ENCODE data around the gene PCDHGB4. TPM values are rescaled to one million over a fixed set of nuclear protein-coding genes. Genes with fewer than 3 reads are reported as not detected.

Gene PCDHGB4
- total RNA-seq, 2 donors from 2014 or later: 11.6 to 18.1 TPM

- no peak for ATAC-seq (ENCODE audit: insufficient number of reproducible peaks, low FRiP score, low read depth)
- Histone ChIP-seq H3K36me3 (peaks cover under 1% of the 10 kb centered on the region), H3K9me3 (peaks cover 83% of the 10 kb centered on the region), H3K27me3 (replicated peaks; ENCODE audit: insufficient read depth) (no peaks in the 10 kb centered on the region), H3K27ac (no peak overlapping the region), H3K4me1 (ENCODE audit: control insufficient read depth in 1 of 2, low read depth in 2 of 2) (no peaks in the 10 kb centered on the region), H3K4me3 (no peak overlapping the region)
- no peak for TF ChIP-seq CTCF (IDR thresholded peaks at IDR 0.05)
- no peak for DNase-seq (ENCODE audit: low spot score)
These were observed 46.5 kb downstream of the PCDHGB4 start for GRCh38 chr5:141434006-141434405.

- peaks cover 6% of the 10 kb centered on the region for H3K36me3 ChIP-seq
- peaks cover 84% of the 10 kb centered on the region for H3K9me3 ChIP-seq
- ATAC-seq (ENCODE audit: insufficient number of reproducible peaks, low FRiP score, low read depth): no peak
- no peak for TF ChIP-seq CTCF (IDR thresholded peaks at IDR 0.05)
- DNase-seq (ENCODE audit: low spot score): no peak
- no peak overlapping the region for H3K4me3 ChIP-seq
- H3K27me3 ChIP-seq (replicated peaks; ENCODE audit: insufficient read depth): no peaks in the 10 kb centered on the region
- no peaks in the 10 kb centered on the region for H3K4me1 ChIP-seq (ENCODE audit: control insufficient read depth in 1 of 2, low read depth in 2 of 2)
- no peak overlapping the region for H3K27ac ChIP-seq
These were observed 49.7 kb downstream of the PCDHGB4 start for GRCh38 chr5:141437221-141437620.

- no peak for DNase-seq (ENCODE audit: low spot score)
- H3K27me3 ChIP-seq (replicated peaks; ENCODE audit: insufficient read depth): no peaks in the 10 kb centered on the region
- no peak for TF ChIP-seq CTCF (IDR thresholded peaks at IDR 0.05)
- H3K27ac ChIP-seq: no peak overlapping the region
- ATAC-seq (ENCODE audit: insufficient number of reproducible peaks, low FRiP score, low read depth): no peak
- no peak overlapping the region for H3K4me3 ChIP-seq
- H3K36me3 ChIP-seq: peaks cover 6% of the 10 kb centered on the region
- H3K4me1 ChIP-seq (ENCODE audit: control insufficient read depth in 1 of 2, low read depth in 2 of 2): no peaks in the 10 kb centered on the region
- peaks cover 78% of the 10 kb centered on the region for H3K9me3 ChIP-seq
These were observed 52.1 kb downstream of the PCDHGB4 start for GRCh38 chr5:141439411-141440141.

Other genes with a start within 250 kb of the PCDHGB4 start
- gene PCDHB6, start 237.6 kb upstream of the PCDHGB4 start, total RNA-seq: 1 to 10 TPM; 3.2 to 3.8 TPM
- gene PCDHB7, start 215.1 kb upstream of the PCDHGB4 start, total RNA-seq: 1 to 10 TPM; 4.2 to 7.1 TPM
- gene PCDHB8, start 209.9 kb upstream of the PCDHGB4 start, total RNA-seq: 1 to 10 TPM in 1 of 2 donors, under 1 TPM in 1; 0.95 to 1.7 TPM
- gene PCDHB16, start 205.3 kb upstream of the PCDHGB4 start, total RNA-seq: 10 to 100 TPM in 1 of 2 donors, 1 to 10 TPM in 1; 9.1 to 11.6 TPM
- gene PCDHB9, start 200.5 kb upstream of the PCDHGB4 start, total RNA-seq: 1 to 10 TPM; 4.2 to 9.6 TPM
- 1 to 10 TPM; 6.1 to 9.1 TPM for gene PCDHB10, start 195.3 kb upstream of the PCDHGB4 start, total RNA-seq
- gene PCDHB11, start 188.1 kb upstream of the PCDHGB4 start, total RNA-seq: 10 to 100 TPM in 1 of 2 donors, 1 to 10 TPM in 1; 6.0 to 10.6 TPM
- gene PCDHB12, start 179.0 kb upstream of the PCDHGB4 start, total RNA-seq: 1 to 10 TPM; 7.3 to 7.4 TPM
- gene PCDHB13, start 173.8 kb upstream of the PCDHGB4 start, total RNA-seq: 10 to 100 TPM in 1 of 2 donors, 1 to 10 TPM in 1; 8.0 to 16.1 TPM
- gene PCDHB14, start 164.4 kb upstream of the PCDHGB4 start, total RNA-seq: 10 to 100 TPM; 10.2 to 14.6 TPM
- gene PCDHB15, start 142.3 kb upstream of the PCDHGB4 start, total RNA-seq: 10 to 100 TPM in 1 of 2 donors, 1 to 10 TPM in 1; 6.1 to 10.7 TPM
- 1 to 10 TPM; 2.0 to 3.5 TPM for gene SLC25A2, start 83.6 kb upstream of the PCDHGB4 start, total RNA-seq
- gene TAF7, start 66.9 kb upstream of the PCDHGB4 start, total RNA-seq: 10 to 100 TPM; 35.9 to 56.1 TPM
- gene PCDHGA1, start 57.2 kb upstream of the PCDHGB4 start, total RNA-seq: 1 to 10 TPM in 1 of 2 donors, under 1 TPM in 1; 0.41 to 2.8 TPM
- gene PCDHGA2, start 48.9 kb upstream of the PCDHGB4 start, total RNA-seq: 10 to 100 TPM in 1 of 2 donors, 1 to 10 TPM in 1; 8.5 to 13.8 TPM
- gene PCDHGA3, start 43.9 kb upstream of the PCDHGB4 start, total RNA-seq: 1 to 10 TPM; 5.3 to 9.1 TPM
- gene PCDHGB1, start 37.6 kb upstream of the PCDHGB4 start, total RNA-seq: 10 to 100 TPM in 1 of 2 donors, 1 to 10 TPM in 1; 6.8 to 11.4 TPM
- gene PCDHGA4, start 32.7 kb upstream of the PCDHGB4 start, total RNA-seq: 10 to 100 TPM; 11.4 TPM
- 10 to 100 TPM in 1 of 2 donors, 1 to 10 TPM in 1; 9.7 to 13.4 TPM for gene PCDHGB2, start 27.7 kb upstream of the PCDHGB4 start, total RNA-seq
- 10 to 100 TPM in 1 of 2 donors, 1 to 10 TPM in 1; 9.5 to 12.5 TPM for gene PCDHGA5, start 23.5 kb upstream of the PCDHGB4 start, total RNA-seq
- 10 to 100 TPM; 11.2 to 15.4 TPM for gene PCDHGB3, start 17.5 kb upstream of the PCDHGB4 start, total RNA-seq
- gene PCDHGA6, start 13.8 kb upstream of the PCDHGB4 start, total RNA-seq: 10 to 100 TPM; 12.0 to 13.1 TPM
- 10 to 100 TPM; 11.9 to 12.2 TPM for gene PCDHGA7, start 5.0 kb upstream of the PCDHGB4 start, total RNA-seq
- 10 to 100 TPM in 1 of 2 donors, 1 to 10 TPM in 1; 7.5 to 13.9 TPM for gene PCDHGA8, start 4.9 kb downstream of the PCDHGB4 start, total RNA-seq
- 10 to 100 TPM; 20.8 to 26.3 TPM for gene PCDHGB5, start 10.2 kb downstream of the PCDHGB4 start, total RNA-seq
- gene PCDHGA9, start 15.1 kb downstream of the PCDHGB4 start, total RNA-seq: 10 to 100 TPM; 12.0 to 18.6 TPM
- gene PCDHGB6, start 20.3 kb downstream of the PCDHGB4 start, total RNA-seq: 10 to 100 TPM in 1 of 2 donors, 1 to 10 TPM in 1; 9.5 to 17.2 TPM
- gene PCDHGA10, start 25.3 kb downstream of the PCDHGB4 start, total RNA-seq: 10 to 100 TPM; 11.1 to 14.4 TPM
- 10 to 100 TPM; 18.0 to 28.1 TPM for gene PCDHGB7, start 30.0 kb downstream of the PCDHGB4 start, total RNA-seq
- gene PCDHGA11, start 33.4 kb downstream of the PCDHGB4 start, total RNA-seq: 10 to 100 TPM; 10.4 to 11.6 TPM
- 10 to 100 TPM; 16.2 to 26.0 TPM for gene PCDHGA12, start 42.8 kb downstream of the PCDHGB4 start, total RNA-seq
- gene PCDHGC3, start 88.3 kb downstream of the PCDHGB4 start, total RNA-seq: 10 to 100 TPM; 61.3 to 99.9 TPM
- 1 to 10 TPM; 6.4 to 7.9 TPM for gene PCDHGC4, start 97.3 kb downstream of the PCDHGB4 start, total RNA-seq
- 1 to 10 TPM; 5.7 to 6.9 TPM for gene PCDHGC5, start 101.4 kb downstream of the PCDHGB4 start, total RNA-seq
- 10 to 100 TPM; 91.0 to 93.1 TPM for gene DIAPH1, start 231.3 kb downstream of the PCDHGB4 start, total RNA-seq
- gene HDAC3, start 249.2 kb downstream of the PCDHGB4 start, total RNA-seq: 10 to 100 TPM; 53.5 to 56.2 TPM
- gene RELL2, start 249.3 kb downstream of the PCDHGB4 start, total RNA-seq: 1 to 10 TPM; 1.6 to 3.2 TPM

Data from thoracic aorta (tissue), 2 donors.